H1 (cell line): ENCODE data around the gene CCSAP. TPM values are rescaled to one million over a fixed set of nuclear protein-coding genes. Genes with fewer than 3 reads are reported as not detected.

Source experiments
- CTCF ChIA-PET: fragments of 300-600 bp; sonication (Branson Sonifier 250); formaldehyde crosslinking; loops from one replicate; lab custom pipeline; 2021; ENCODE audit not compliant: partially characterized antibody; lab: Charles Lee
- POLR2A ChIA-PET: fragments of 300-600 bp; sonication (Branson Sonifier 250); formaldehyde crosslinking; loops from one replicate; lab custom pipeline; 2021; ENCODE audit warnings: inconsistent platforms; ENCODE audit not compliant: partially characterized antibody; lab: Charles Lee
- DNase-seq, 2 experiments: peaks; one replicate each; pipeline versions ENCODE4 v3.0.0 to v3.0.0-alpha.2; 2010 to 2022; ENCODE audit warnings: low spot score in 2 of 2, low read depth in 1 of 2, mixed read lengths in 1 of 2
- FAIRE-seq: peaks from 2 replicates; lab custom pipeline; 2011; peaks lifted over from hg19 to GRCh38; lab: Jason Lieb, UNC
- H2AFZ ChIP-seq: 2 replicates; pipeline ENCODE4 v1.8.1; 2012; ENCODE audit warnings: low read length, inconsistent platforms
- H2AK5ac ChIP-seq: 2 replicates; pipeline ENCODE4 v1.6.1; 2013; ENCODE audit warnings: low read depth, low read length
- H2BK120ac ChIP-seq: replicated peaks from 2 replicates; pipeline ENCODE3; 2013; ENCODE audit warnings: low read depth, low read length, inconsistent platforms
- H2BK12ac ChIP-seq: 2 replicates; pipeline ENCODE4 v1.6.1; 2013; ENCODE audit warnings: low read depth, low read length
- H2BK15ac ChIP-seq: 2 replicates; pipeline ENCODE4 v1.6.1; 2013; ENCODE audit warnings: low read length
- H2BK20ac ChIP-seq: 2 replicates; pipeline ENCODE4 v1.6.1; 2013; ENCODE audit warnings: low read length
- H2BK5ac ChIP-seq: 2 replicates; pipeline ENCODE4 v1.6.1; 2013; ENCODE audit warnings: low read depth, low read length
- H3K14ac ChIP-seq: 2 replicates; pipeline ENCODE4 v1.6.1; 2013; ENCODE audit warnings: inconsistent platforms; ENCODE audit not compliant: insufficient read length
- H3K18ac ChIP-seq: 2 replicates; pipeline ENCODE4 v1.6.1; 2013; ENCODE audit warnings: low read length; ENCODE audit errors: extremely low read depth
- H3K23ac ChIP-seq: 2 replicates; pipeline ENCODE4 v1.6.1; 2013; ENCODE audit warnings: inconsistent platforms; ENCODE audit not compliant: insufficient read length
- H3K23me2 ChIP-seq: 2 replicates; pipeline ENCODE4 v1.6.1; 2013; ENCODE audit warnings: low read depth, low read length
- H3K27ac ChIP-seq: 2 replicates; pipeline ENCODE4 v1.6.1; 2011; ENCODE audit warnings: low read depth, low read length, inconsistent platforms
- H3K27me3 ChIP-seq, 4 experiments: replicated peaks in 1 of 4; 1 replicate in 1 of 4; 2 replicates in 3 of 4; pipeline versions ENCODE4 v1.6.1 to v1.8.1; 2011 to 2013; ENCODE audit warnings: low read length in 3 of 4, mild to moderate bottlenecking in 3 of 4, inconsistent platforms in 2 of 4, mixed read lengths in 2 of 4, moderate library complexity in 1 of 4; ENCODE audit not compliant: control insufficient read depth in 3 of 4, insufficient read depth in 3 of 4; ENCODE audit errors: extremely low read depth in 1 of 4
- H3K36me3 ChIP-seq, 4 experiments: 2 replicates each; pipeline versions ENCODE4 v1.6.1 to v1.8.1; 2011 to 2013; ENCODE audit warnings: mild to moderate bottlenecking in 4 of 4, low read length in 3 of 4, moderate library complexity in 2 of 4, control low read depth in 1 of 4, inconsistent platforms in 1 of 4; ENCODE audit not compliant: insufficient read depth in 4 of 4, control insufficient read depth in 2 of 4
- H3K4ac ChIP-seq: replicated peaks from 2 replicates; pipeline ENCODE3; 2013; ENCODE audit warnings: low read length, low read depth, mixed read lengths, inconsistent platforms; ENCODE audit not compliant: insufficient read length
- H3K4me1 ChIP-seq, 4 experiments: replicated peaks in 1 of 4; 1 replicate in 1 of 4; 2 replicates in 3 of 4; pipeline versions ENCODE4 v1.6.1 to v1.8.1; 2011 to 2013; ENCODE audit warnings: low read length in 3 of 4, inconsistent platforms in 2 of 4, mixed read lengths in 1 of 4; ENCODE audit not compliant: insufficient read depth in 4 of 4, control insufficient read depth in 3 of 4
- H3K4me2 ChIP-seq, 2 experiments: 2 replicates each; pipeline versions ENCODE4 v1.6.1 to v1.8.1; 2011 to 2013; ENCODE audit warnings: low read depth in 2 of 2, low read length in 2 of 2, control low read depth in 1 of 2, inconsistent platforms in 1 of 2, mild to moderate bottlenecking in 1 of 2; ENCODE audit not compliant: insufficient read depth in 1 of 2
- H3K4me3 ChIP-seq, 4 experiments: fragments of 200-600, 300-600 bp in 1 of 4; sonication (generic), shearing (Covaris generic), sonication (Bioruptor Twin) in 1 of 4; 2 replicates each; pipeline versions ENCODE4 v1.5.1 to v1.8.1; 2011 to 2016; ENCODE audit warnings: low read length in 4 of 4, low read depth in 3 of 4, control low read depth in 2 of 4, inconsistent platforms in 2 of 4, mild to moderate bottlenecking in 2 of 4, mixed read lengths in 1 of 4, moderate library complexity in 1 of 4; ENCODE audit not compliant: insufficient read depth in 2 of 4; ENCODE audit errors: extremely low read depth in 1 of 4
- H3K56ac ChIP-seq: replicated peaks from 2 replicates; pipeline ENCODE3; 2013; ENCODE audit warnings: low read depth, mild to moderate bottlenecking, mixed read lengths, low read length, inconsistent platforms; ENCODE audit not compliant: insufficient read length
- H3K79me1 ChIP-seq: 2 replicates; pipeline ENCODE4 v1.6.1; 2013; ENCODE audit warnings: low read depth, low read length, control low read depth
- H3K79me2 ChIP-seq, 2 experiments: 2 replicates each; pipeline versions ENCODE4 v1.6.1 to v1.8.1; 2012 to 2013; ENCODE audit warnings: low read length in 2 of 2, mild to moderate bottlenecking in 2 of 2, inconsistent platforms in 1 of 2; ENCODE audit not compliant: insufficient read depth in 2 of 2, control insufficient read depth in 1 of 2
- H3K9ac ChIP-seq, 4 experiments: replicated peaks in 1 of 4; 1 replicate in 1 of 4; 2 replicates in 3 of 4; pipeline versions ENCODE4 v1.6.1 to v1.8.1; 2011 to 2013; ENCODE audit warnings: low read depth in 3 of 4, low read length in 3 of 4, control low read depth in 2 of 4, mild to moderate bottlenecking in 2 of 4, moderate library complexity in 2 of 4, inconsistent platforms in 1 of 4; ENCODE audit errors: extremely low read depth in 1 of 4
- H3K9me3 ChIP-seq, 2 experiments: 2 replicates each; pipeline versions ENCODE4 v1.6.1 to v1.8.1; 2012 to 2013; ENCODE audit warnings: mild to moderate bottlenecking in 2 of 2, moderate library complexity in 2 of 2, control low read depth in 1 of 2, inconsistent platforms in 1 of 2, low read depth in 1 of 2, low read length in 1 of 2, mixed read lengths in 1 of 2; ENCODE audit not compliant: insufficient read depth in 2 of 2
- H4K20me1 ChIP-seq, 2 experiments: replicated peaks in 1 of 2; 2 replicates each; pipeline versions ENCODE3 to v1.8.1; 2011 to 2013; ENCODE audit warnings: inconsistent platforms in 2 of 2, low read length in 2 of 2, mild to moderate bottlenecking in 1 of 2; ENCODE audit not compliant: insufficient read depth in 2 of 2, control insufficient read depth in 1 of 2
- H4K5ac ChIP-seq: 2 replicates; pipeline ENCODE4 v1.6.1; 2013; ENCODE audit warnings: low read length, low read depth, mixed read lengths, inconsistent platforms; ENCODE audit not compliant: insufficient read length
- H4K8ac ChIP-seq: 2 replicates; pipeline ENCODE4 v1.8.0; 2013; ENCODE audit warnings: mild to moderate bottlenecking, moderate library complexity, low read length, inconsistent platforms; ENCODE audit not compliant: insufficient read depth; ENCODE audit errors: extremely low read depth
- H4K91ac ChIP-seq: replicated peaks from 2 replicates; pipeline ENCODE3; 2013; ENCODE audit warnings: low read length, mixed read lengths, inconsistent platforms; ENCODE audit not compliant: insufficient read length
- BACH1 ChIP-seq: IDR thresholded peaks from 2 replicates; pipeline ENCODE4 v1.6.1; 2012; ENCODE audit warnings: low read length, improper control_type of control experiment
- BCL11A ChIP-seq, 2 experiments: IDR thresholded peaks; one replicate each; pipeline ENCODE4 v1.6.1; 2011; ENCODE audit warnings: low read depth in 2 of 2, low read length in 2 of 2, mild to moderate bottlenecking in 2 of 2
- CTBP2 ChIP-seq: IDR thresholded peaks from 2 replicates; pipeline ENCODE4 v1.7.0; 2011; ENCODE audit warnings: borderline replicate concordance, mild to moderate bottlenecking, moderate library complexity, mixed read lengths, low read length; ENCODE audit not compliant: insufficient read depth, insufficient read length
- HDAC6 ChIP-seq: IDR thresholded peaks from one replicate; pipeline ENCODE4 v1.7.1; 2012; ENCODE audit warnings: low read depth, mild to moderate bottlenecking, inconsistent platforms, low read length, moderate library complexity
- KDM5A ChIP-seq: fragments of 200-600 bp; IDR thresholded peaks from 2 replicates; pipeline ENCODE4 v1.7.1; 2012; ENCODE audit warnings: mild to moderate bottlenecking, low read length, inconsistent platforms, mixed read lengths
- PHF8 ChIP-seq: fragments of 200-600 bp; sonication (generic); conservative IDR thresholded peaks from 2 replicates; pipeline ENCODE4 v1.7.1; 2012; ENCODE audit warnings: low read depth, mild to moderate bottlenecking, inconsistent platforms, low read length, moderate library complexity
- POU5F1 ChIP-seq: IDR thresholded peaks from 2 replicates; pipeline ENCODE4 v1.6.1; 2011; ENCODE audit warnings: low read depth, mild to moderate bottlenecking, low read length, moderate library complexity
- RXRA ChIP-seq: IDR thresholded peaks from 2 replicates; pipeline ENCODE4 v1.6.1; 2011; ENCODE audit warnings: low read depth, mild to moderate bottlenecking, low read length, moderate library complexity; ENCODE audit not compliant: insufficient read depth
- SP2 ChIP-seq: IDR thresholded peaks from 2 replicates; pipeline ENCODE4 v1.6.1; 2012; ENCODE audit warnings: mild to moderate bottlenecking, low read length, inconsistent platforms
- SP4 ChIP-seq: IDR thresholded peaks from 2 replicates; pipeline ENCODE4 v1.6.1; 2012; ENCODE audit warnings: low read length, inconsistent platforms
- TAF1 ChIP-seq: IDR thresholded peaks from 2 replicates; pipeline ENCODE4 v1.6.1; 2011; ENCODE audit warnings: mild to moderate bottlenecking, low read depth, low read length
- TAF7 ChIP-seq: optimal IDR thresholded peaks from 2 replicates; pipeline ENCODE3; 2011; ENCODE audit warnings: low read depth, mild to moderate bottlenecking, inconsistent platforms, low read length, moderate library complexity, borderline replicate concordance
- TEAD4 ChIP-seq: IDR thresholded peaks from 2 replicates; pipeline ENCODE4 v1.6.1; 2012; ENCODE audit warnings: low read depth, low read length, inconsistent platforms, mixed read lengths
- WGBS, 2 experiments: shearing (Covaris generic) in 1 of 2; methylation state at CpG; one replicate each; pipeline versions ENCODE4 v1.1.6 to v1.1.7; 2013 to 2015; ENCODE audit warnings: low lambda C conversion rate in 2 of 2, mixed read lengths in 2 of 2, inconsistent platforms in 1 of 2, low coverage in 1 of 2, missing lambda C conversion rate in 1 of 2; ENCODE audit not compliant: insufficient replicate concordance in 2 of 2, insufficient coverage in 1 of 2, insufficient read length in 1 of 2; ENCODE audit errors: extremely low coverage in 1 of 2, missing lambda C conversion rate in 1 of 2; 5-methylcytosine and 5-hydroxymethylcytosine counted together
- polyA plus RNA-seq, 7 experiments: library from polyadenylated mRNA; depleted of rRNA in 3 of 7; stranded (reverse) in 5 of 7; unstranded in 2 of 7; fragments of >200 nt in 5 of 7; fragments of 200-250 nt in 2 of 7; gene quantifications; 1 replicate in 5 of 7; 2 replicates in 1 of 7; 4 replicates in 1 of 7; pipeline versions ENCODE4 v1.2.1 to v1.2.3, GENCODE V29; 2011 to 2013; ENCODE audit warnings: missing spikeins in 2 of 7, mixed read lengths in 2 of 7
- total RNA-seq: library from RNA; stranded (reverse); fragmentation: NEBNext Ultra II Directional; extraction: Animal tissue kit (Norgen Biotek cat#: 25700); gene quantifications from 2 replicates; pipeline ENCODE4 v1.2.1, GENCODE V29; 2021

Gene CCSAP
- total and polyA plus RNA-seq, 2 of the 8 experiments (the other 6 are each of a cell fraction or from before 2014, with no cell fraction given), result 3.5 to 17.2 TPM

- no peak overlapping the region for H2BK12ac ChIP-seq
- no peak overlapping the region for H3K27ac ChIP-seq
- ChIA-PET CTCF (no interaction called here), POLR2A (no interaction called here)
- peaks cover 2 to 4% of the 10 kb centered on the region in 2 experiments for H4K20me1 ChIP-seq
- no peak overlapping the region for H3K18ac ChIP-seq
- no peak overlapping the region for H2BK120ac ChIP-seq
- H3K4me2 ChIP-seq, result no peak overlapping the region
- H3K23ac ChIP-seq, result no peak overlapping the region
- H3K4me1 ChIP-seq, result peaks cover 0 to 4% (median under 1%) of the 10 kb centered on the region in 4 experiments; a peak in 1 of 7 replicates
- no peak overlapping the region for H3K56ac ChIP-seq
- no peak overlapping the region for H3K9ac ChIP-seq
- no peak overlapping the region for H3K14ac ChIP-seq
- H3K23me2 ChIP-seq, result no peaks in the 10 kb centered on the region; the same call in 1 of the 2 replicates
- no peaks in the 10 kb centered on the region for H3K27me3 ChIP-seq
- H3K36me3 ChIP-seq, result peaks cover 0 to 8% (median 3%) of the 10 kb centered on the region in 4 experiments; a peak in 2 of 8 replicates
- H2BK20ac ChIP-seq, result no peak overlapping the region
- 76% methylated on average over 1 of the region's 1 CpG; no CpG with 5 or more reads in 1 of the 2 experiments for WGBS, 2 experiments
- FAIRE-seq (no peak), DNase-seq (no peak)
- H2BK5ac ChIP-seq, result no peak overlapping the region
- no peak overlapping the region for H4K8ac ChIP-seq
- H3K4ac ChIP-seq, result no peak overlapping the region
- H4K91ac ChIP-seq, result no peak overlapping the region
- H3K4me3 ChIP-seq, result no peak overlapping the region
- H2AFZ ChIP-seq, result no peak overlapping the region
- peaks cover 7% of the 10 kb centered on the region for H3K79me1 ChIP-seq
- H4K5ac ChIP-seq, result no peak overlapping the region
- peaks cover 3 to 33% of the 10 kb centered on the region in 2 experiments; a peak in 2 of 4 replicates for H3K79me2 ChIP-seq
- no peak overlapping the region for H2AK5ac ChIP-seq
- TF ChIP-seq CTBP2, result no peak
- no peak for TF ChIP-seq TAF7
- TF ChIP-seq HDAC6, result no peak
- no peak for TF ChIP-seq RXRA
- TF ChIP-seq BCL11A (IDR thresholded peaks at IDR 0.05; ENCODE audit: low read depth in 2 of 2, low read length in 2 of 2), result no peak
- TF ChIP-seq TAF1, result no peak
- no peak for TF ChIP-seq KDM5A
- no peak for TF ChIP-seq BACH1
- TF ChIP-seq POU5F1, result no peak
- no peak for TF ChIP-seq PHF8
- no peak for TF ChIP-seq TEAD4
- TF ChIP-seq SP2, result no peak
- no peak for TF ChIP-seq SP4
- H3K9me3 ChIP-seq, result no peaks in the 10 kb centered on the region
- no peak overlapping the region for H2BK15ac ChIP-seq
Measured at GRCh38 chr1:229287267-229287666, 55.6 kb downstream of the CCSAP start.
